Measurements from ENCODE around the gene SUGCT. TPM values are rescaled to one million over a fixed set of nuclear protein-coding genes. Genes with fewer than 3 reads are reported as not detected.
"Not testable (repeated sequence)": the region's sequence is repeated elsewhere in the genome, so short reads cannot be mapped to it uniquely, and the experiment has no call there.

Gene SUGCT
- total RNA-seq, 1 donor = 6.7 TPM

GRCh38 chr7:40263752-40264390 lies 129.1 kb downstream of the SUGCT start:
- DNase-seq (ENCODE audit: low read depth) = no peak
- TF ChIP-seq CTCF (IDR thresholded peaks at IDR 0.05; ENCODE audit: insufficient read depth, low read length) = no peak
- H3K4me3 ChIP-seq (ENCODE audit: low read depth, low read length) = no peak overlapping the region

GRCh38 chr7:40267583-40267982 lies 132.8 kb downstream of the SUGCT start:
- no peak overlapping the region for H3K4me3 ChIP-seq (ENCODE audit: low read depth, low read length)
- TF ChIP-seq CTCF (IDR thresholded peaks at IDR 0.05; ENCODE audit: insufficient read depth, low read length) = no peak
- no peak for DNase-seq (ENCODE audit: low read depth)

- not testable (repeated sequence) for DNase-seq (ENCODE audit: low read depth); H3K4me3 ChIP-seq (ENCODE audit: low read depth, low read length)
Measured at GRCh38 chr7:40268810-40269209, 134.0 kb downstream of the SUGCT start.

- DNase-seq (ENCODE audit: low read depth) = no peak
- no peak overlapping the region for H3K4me3 ChIP-seq (ENCODE audit: low read depth, low read length)
- TF ChIP-seq CTCF (IDR thresholded peaks at IDR 0.05; ENCODE audit: insufficient read depth, low read length) = no peak
Measured at GRCh38 chr7:40276061-40276460, 141.3 kb downstream of the SUGCT start.

GRCh38 chr7:40279991-40280390 lies 145.2 kb downstream of the SUGCT start:
- DNase-seq (ENCODE audit: low read depth) = no peak
- TF ChIP-seq CTCF (IDR thresholded peaks at IDR 0.05; ENCODE audit: insufficient read depth, low read length) = no peak
- H3K4me3 ChIP-seq (ENCODE audit: low read depth, low read length) = no peak overlapping the region

GRCh38 chr7:40282858-40283257 lies 148.1 kb downstream of the SUGCT start:
- no peak overlapping the region for H3K4me3 ChIP-seq (ENCODE audit: low read depth, low read length)
- no peak for DNase-seq (ENCODE audit: low read depth)
- no peak for TF ChIP-seq CTCF (IDR thresholded peaks at IDR 0.05; ENCODE audit: insufficient read depth, low read length)

GRCh38 chr7:40283391-40283790 lies 148.6 kb downstream of the SUGCT start:
- H3K4me3 ChIP-seq (ENCODE audit: low read depth, low read length) = no peak overlapping the region
- no peak for DNase-seq (ENCODE audit: low read depth)
- TF ChIP-seq CTCF (IDR thresholded peaks at IDR 0.05; ENCODE audit: insufficient read depth, low read length) = no peak
